IPS-20b (cell line): ENCODE data around the gene ARHGAP6.
"Not testable (repeated sequence)": the region's sequence is repeated elsewhere in the genome, so short reads cannot be mapped to it uniquely, and the experiment has no call there.

Experiments
- H3K27ac ChIP-seq: one replicate; pipeline ENCODE4 v1.5.1; 2013; ENCODE audit warnings: low read length
- H3K27me3 ChIP-seq: 2 replicates; pipeline ENCODE4 v1.6.1; 2013; ENCODE audit warnings: mild to moderate bottlenecking, low read length, inconsistent platforms; ENCODE audit not compliant: insufficient read depth
- H3K36me3 ChIP-seq: 2 replicates; pipeline ENCODE4 v1.6.1; 2013; ENCODE audit warnings: low read depth, mild to moderate bottlenecking, inconsistent platforms, low read length, moderate library complexity; ENCODE audit not compliant: insufficient read depth
- H3K4me1 ChIP-seq: 2 replicates; pipeline ENCODE4 v1.6.1; 2013; ENCODE audit warnings: mild to moderate bottlenecking, control low read depth, inconsistent platforms, low read length, moderate library complexity; ENCODE audit not compliant: insufficient read depth
- H3K4me3 ChIP-seq: 2 replicates; pipeline ENCODE4 v1.5.1; 2013; ENCODE audit warnings: mild to moderate bottlenecking, low read length, inconsistent platforms
- H3K9ac ChIP-seq: 2 replicates; pipeline ENCODE4 v1.6.1; 2013; ENCODE audit warnings: low read depth, mild to moderate bottlenecking, inconsistent platforms, low read length, moderate library complexity
- H3K9me3 ChIP-seq: 2 replicates; pipeline ENCODE4 v1.6.1; 2013; ENCODE audit warnings: mild to moderate bottlenecking, low read depth, low read length, inconsistent platforms; ENCODE audit not compliant: insufficient read depth

ARHGAP6 gene

GRCh38 chrX:11640089-11640488, 25.6 kb downstream of the ARHGAP6 start:
- Histone ChIP-seq H3K9me3 (no peaks in the 10 kb centered on the region), H3K4me3 (no peak overlapping the region), H3K27me3 (no peaks in the 10 kb centered on the region), H3K27ac (no peak overlapping the region), H3K36me3 (no peaks in the 10 kb centered on the region), H3K9ac (no peak overlapping the region), H3K4me1 (no peaks in the 10 kb centered on the region)

GRCh38 chrX:11632732-11633131, 33.0 kb downstream of the ARHGAP6 start:
- Histone ChIP-seq H3K36me3 (no peaks in the 10 kb centered on the region), H3K27me3 (no peaks in the 10 kb centered on the region), H3K4me3 (no peak overlapping the region), H3K9ac (no peak overlapping the region), H3K4me1 (no peaks in the 10 kb centered on the region), H3K9me3 (no peaks in the 10 kb centered on the region), H3K27ac (no peak overlapping the region)

- H3K27ac ChIP-seq = no peak overlapping the region
- no peaks in the 10 kb centered on the region for H3K36me3 ChIP-seq
- H3K4me1 ChIP-seq = no peaks in the 10 kb centered on the region
- no peak overlapping the region for H3K4me3 ChIP-seq
- no peaks in the 10 kb centered on the region for H3K27me3 ChIP-seq
- no peak overlapping the region for H3K9ac ChIP-seq
- H3K9me3 ChIP-seq = no peaks in the 10 kb centered on the region
Measured at GRCh38 chrX:11629593-11630211, 36.0 kb downstream of the ARHGAP6 start.

GRCh38 chrX:11628399-11628798, 37.3 kb downstream of the ARHGAP6 start:
- Histone ChIP-seq H3K9me3 (no peaks in the 10 kb centered on the region), H3K27me3 (no peaks in the 10 kb centered on the region), H3K4me3 (no peak overlapping the region), H3K9ac (no peak overlapping the region), H3K27ac (no peak overlapping the region), H3K4me1 (no peaks in the 10 kb centered on the region), H3K36me3 (no peaks in the 10 kb centered on the region)

GRCh38 chrX:11626351-11626750, 39.4 kb downstream of the ARHGAP6 start:
- Histone ChIP-seq H3K4me1 (no peaks in the 10 kb centered on the region), H3K27me3 (no peaks in the 10 kb centered on the region), H3K4me3 (no peak overlapping the region), H3K36me3 (no peaks in the 10 kb centered on the region), H3K27ac (no peak overlapping the region), H3K9ac (no peak overlapping the region), H3K9me3 (no peaks in the 10 kb centered on the region)

- Histone ChIP-seq H3K9ac (no peak overlapping the region), H3K4me1 (no peaks in the 10 kb centered on the region), H3K4me3 (no peak overlapping the region), H3K27me3 (no peaks in the 10 kb centered on the region), H3K27ac (no peak overlapping the region), H3K9me3 (no peaks in the 10 kb centered on the region), H3K36me3 (no peaks in the 10 kb centered on the region)
Measured at GRCh38 chrX:11619441-11619840, 46.3 kb downstream of the ARHGAP6 start.

GRCh38 chrX:11614253-11614652, 51.5 kb downstream of the ARHGAP6 start:
- not testable (repeated sequence) for H3K4me3 ChIP-seq, H3K36me3 ChIP-seq, H3K27ac ChIP-seq, H3K27me3 ChIP-seq, H3K9ac ChIP-seq, H3K9me3 ChIP-seq, H3K4me1 ChIP-seq

- Histone ChIP-seq H3K9me3 (no peaks in the 10 kb centered on the region), H3K4me1 (no peaks in the 10 kb centered on the region), H3K4me3 (no peak overlapping the region), H3K27me3 (no peaks in the 10 kb centered on the region), H3K36me3 (no peaks in the 10 kb centered on the region), H3K27ac (no peak overlapping the region), H3K9ac (no peak overlapping the region)
Measured at GRCh38 chrX:11611965-11612364, 53.8 kb downstream of the ARHGAP6 start.

- no peaks in the 10 kb centered on the region for H3K27me3 ChIP-seq
- no peaks in the 10 kb centered on the region for H3K9me3 ChIP-seq
- no peak overlapping the region for H3K4me3 ChIP-seq
- H3K4me1 ChIP-seq = no peaks in the 10 kb centered on the region
- no peaks in the 10 kb centered on the region for H3K36me3 ChIP-seq
- no peak overlapping the region for H3K27ac ChIP-seq
- no peak overlapping the region for H3K9ac ChIP-seq
Measured at GRCh38 chrX:11611161-11611560, 54.6 kb downstream of the ARHGAP6 start.

GRCh38 chrX:11609109-11609508, 56.6 kb downstream of the ARHGAP6 start:
- Histone ChIP-seq H3K27me3 (no peaks in the 10 kb centered on the region), H3K4me3 (no peak overlapping the region), H3K27ac (no peak overlapping the region), H3K4me1 (no peaks in the 10 kb centered on the region), H3K9ac (no peak overlapping the region), H3K36me3 (no peaks in the 10 kb centered on the region), H3K9me3 (no peaks in the 10 kb centered on the region)

- no peaks in the 10 kb centered on the region for H3K36me3 ChIP-seq
- no peak overlapping the region for H3K4me3 ChIP-seq
- no peaks in the 10 kb centered on the region for H3K4me1 ChIP-seq
- H3K27ac ChIP-seq = no peak overlapping the region
- H3K9ac ChIP-seq = no peak overlapping the region
- H3K27me3 ChIP-seq = no peaks in the 10 kb centered on the region
- no peaks in the 10 kb centered on the region for H3K9me3 ChIP-seq
Measured at GRCh38 chrX:11606408-11606807, 59.3 kb downstream of the ARHGAP6 start.

- H3K4me3 ChIP-seq = no peak overlapping the region
- no peaks in the 10 kb centered on the region for H3K36me3 ChIP-seq
- H3K27me3 ChIP-seq = no peaks in the 10 kb centered on the region
- H3K9me3 ChIP-seq = no peaks in the 10 kb centered on the region
- no peaks in the 10 kb centered on the region for H3K4me1 ChIP-seq
- H3K9ac ChIP-seq = no peak overlapping the region
- H3K27ac ChIP-seq = no peak overlapping the region
Measured at GRCh38 chrX:11600578-11600977, 65.1 kb downstream of the ARHGAP6 start.
